HuH-7 (cell line): ENCODE results near the gene HSCB.
"Not testable (repeated sequence)": the region's sequence is repeated elsewhere in the genome, so short reads cannot be mapped to it uniquely, and the experiment has no call there.

Source experiments
- DNase-seq: peaks from one replicate; pipeline ENCODE4 v3.0.0; 2011; ENCODE audit warnings: low spot score

HSCB gene

DNA sequence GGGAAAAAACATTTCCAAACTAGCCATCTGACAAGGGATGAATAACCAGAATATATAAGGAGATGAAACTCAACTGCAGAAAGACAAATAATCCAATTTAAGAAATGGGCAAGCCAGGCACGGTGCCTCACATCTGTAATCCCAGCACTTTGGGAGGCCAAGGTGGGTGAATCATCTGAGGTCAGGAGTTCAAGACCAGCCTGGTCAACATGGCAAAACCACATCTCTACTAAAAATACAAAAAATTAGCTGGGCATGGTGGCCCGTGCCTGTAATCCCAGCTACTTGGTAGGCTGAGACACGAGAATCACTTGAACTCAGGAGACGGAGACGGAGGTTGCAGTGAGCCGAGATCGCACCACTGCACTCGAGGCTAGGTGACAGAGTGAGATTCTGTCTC, 3.0 kb upstream of the HSCB start:
- not testable (repeated sequence) for DNase-seq

DNA sequence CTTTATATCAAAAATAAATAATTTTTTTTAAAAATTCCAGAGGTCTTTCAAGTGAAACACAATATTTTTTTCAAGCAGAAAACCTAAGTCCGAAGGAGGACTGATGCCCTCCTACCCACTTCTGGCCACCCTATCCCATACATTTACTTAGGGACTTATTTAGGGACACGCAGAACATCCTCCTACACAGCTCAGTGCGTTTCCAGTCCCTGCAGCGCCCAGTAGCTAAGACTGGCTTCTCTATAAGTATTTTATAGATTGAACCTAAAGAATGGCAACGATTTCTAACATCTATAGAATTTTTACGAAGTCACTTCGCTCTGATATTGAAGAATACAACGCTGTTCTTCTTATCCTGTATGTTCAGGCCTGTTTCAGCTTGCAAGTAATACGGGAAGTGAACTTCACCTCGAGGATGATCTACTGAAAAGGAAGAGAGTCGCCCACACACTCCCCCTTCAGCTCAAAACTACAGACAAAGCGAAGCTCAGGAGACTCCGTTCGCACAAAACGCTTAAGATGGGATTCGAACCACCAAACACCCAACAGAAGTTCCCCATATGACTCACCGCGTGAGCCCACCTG, 547 bp upstream of the HSCB start:
- no peak for DNase-seq

DNA sequence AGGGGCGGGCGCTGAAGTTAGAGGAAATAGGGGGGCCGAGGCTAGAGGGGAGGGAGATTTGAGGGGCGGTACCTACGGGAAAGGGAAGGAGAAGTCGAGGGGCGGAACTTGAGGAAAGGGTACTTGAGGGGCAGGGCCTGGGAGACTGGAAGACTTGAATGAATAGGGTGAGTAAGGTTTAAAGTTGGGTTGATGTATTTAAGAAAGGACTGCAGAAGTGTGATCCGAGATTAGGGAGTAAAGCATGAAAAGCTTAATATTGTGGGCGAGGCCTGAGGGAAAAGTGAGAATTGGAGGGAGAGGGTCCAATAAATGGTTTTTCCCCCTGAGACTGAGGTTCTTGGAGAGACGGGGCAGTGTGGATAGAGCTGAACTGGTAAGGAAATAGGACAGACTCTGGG, 723 bp downstream of the HSCB start:
- no peak for DNase-seq

DNA sequence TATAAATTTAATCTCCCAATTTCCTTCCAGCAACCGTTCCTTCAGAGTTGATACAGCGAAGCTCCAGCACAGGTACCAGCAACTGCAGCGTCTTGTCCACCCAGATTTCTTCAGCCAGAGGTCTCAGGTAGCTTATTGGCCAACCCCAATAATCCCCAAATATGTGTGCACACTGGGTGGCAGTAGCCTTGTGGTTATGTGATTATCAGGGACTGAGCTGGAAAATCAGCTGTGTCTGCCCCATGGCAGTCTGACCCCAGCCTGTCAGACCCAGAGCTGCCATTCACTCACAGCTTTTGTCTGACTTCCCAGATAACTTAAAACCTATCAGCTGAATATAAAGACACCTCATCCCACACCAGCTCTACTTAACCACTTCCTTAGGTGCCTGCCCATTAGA, 2.0 kb downstream of the HSCB start:
- DNase-seq: no peak

DNA sequence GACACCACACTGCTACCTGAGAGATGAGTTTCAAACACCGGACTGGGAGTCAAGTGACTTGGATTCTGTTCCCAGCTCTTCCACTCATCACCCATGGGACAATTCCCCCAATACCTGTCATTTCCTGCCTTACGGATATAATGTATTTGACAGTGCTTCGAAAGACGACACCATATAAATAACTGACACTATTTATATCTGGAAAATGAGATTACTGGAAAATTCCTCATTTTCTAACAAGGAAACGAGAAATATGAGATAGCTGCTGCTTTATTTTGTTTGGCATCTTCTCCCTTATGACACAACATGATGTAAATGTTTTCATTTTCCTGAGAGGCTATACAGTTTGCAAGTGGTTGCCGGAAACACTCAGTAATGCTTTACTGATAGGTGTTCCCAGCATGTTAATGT, 8.6 kb downstream of the HSCB start:
- DNase-seq: no peak

DNA sequence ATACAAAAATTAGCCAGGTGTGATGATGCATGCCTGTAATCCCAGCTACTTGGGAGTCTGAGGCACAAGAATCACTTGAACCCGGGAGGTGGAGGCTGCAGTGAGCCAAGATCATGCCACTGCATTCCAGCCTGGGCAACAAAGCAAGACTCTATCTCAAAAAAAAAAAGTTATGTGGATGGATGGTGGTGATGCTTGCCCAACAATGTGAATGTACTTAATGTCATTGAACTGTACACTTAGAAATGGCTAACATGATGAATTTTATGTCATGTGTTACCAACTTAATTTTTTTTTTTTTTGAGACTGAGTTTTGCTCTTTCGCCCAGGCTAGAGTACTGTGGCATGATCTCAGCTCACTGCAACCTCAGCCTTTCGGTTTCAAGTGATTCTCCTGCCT, 12.7 kb downstream of the HSCB start:
- DNase-seq: not testable (repeated sequence)

DNA sequence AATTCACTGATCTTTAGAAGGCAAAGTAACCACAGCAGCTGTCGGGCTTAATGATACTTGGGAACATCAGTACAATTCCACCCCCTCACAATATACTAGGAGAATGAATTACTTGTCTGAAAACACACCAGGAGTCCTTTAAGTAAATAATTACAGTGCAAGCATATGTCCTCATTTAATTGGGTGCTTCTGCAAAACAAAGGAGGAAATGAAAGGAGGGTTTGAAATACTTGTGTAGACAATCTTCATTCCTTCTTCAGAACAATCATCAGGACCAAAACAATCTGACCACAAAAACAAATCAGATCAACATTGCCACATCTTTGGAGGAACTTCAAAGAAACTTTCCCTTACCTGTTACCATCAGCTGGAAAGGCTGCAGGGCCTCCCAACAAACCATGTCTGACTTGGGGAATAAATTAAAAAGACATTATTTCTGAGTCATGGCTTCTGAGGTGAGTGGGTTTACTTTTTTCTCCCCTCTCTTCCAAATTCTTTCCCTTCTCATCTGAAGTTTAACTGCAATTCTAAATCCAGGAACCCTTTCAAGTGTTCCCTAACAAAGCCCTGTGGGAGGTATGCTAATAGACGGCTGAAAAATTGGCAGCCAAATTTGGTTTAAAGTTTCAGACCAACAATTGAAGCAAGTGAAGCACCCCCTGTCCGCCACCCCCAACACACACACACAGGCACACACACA, 18.2 kb downstream of the HSCB start:
- DNase-seq: no peak

DNA sequence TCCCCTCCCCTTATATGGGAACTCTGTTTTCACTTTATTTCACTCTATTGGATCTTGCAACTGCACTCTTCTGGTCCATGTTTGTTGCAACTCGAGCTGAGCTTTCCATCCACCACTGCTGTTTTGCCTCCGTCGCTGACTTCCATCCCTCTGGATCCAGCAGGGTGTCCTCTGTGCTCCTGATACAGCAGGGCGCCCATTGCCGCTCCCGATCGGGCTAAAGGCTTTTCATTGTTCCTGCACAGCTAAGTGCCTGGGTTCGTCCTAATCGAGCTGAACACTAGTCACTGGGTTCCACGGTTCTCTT, 19.6 kb downstream of the HSCB start:
- DNase-seq: no peak

DNA sequence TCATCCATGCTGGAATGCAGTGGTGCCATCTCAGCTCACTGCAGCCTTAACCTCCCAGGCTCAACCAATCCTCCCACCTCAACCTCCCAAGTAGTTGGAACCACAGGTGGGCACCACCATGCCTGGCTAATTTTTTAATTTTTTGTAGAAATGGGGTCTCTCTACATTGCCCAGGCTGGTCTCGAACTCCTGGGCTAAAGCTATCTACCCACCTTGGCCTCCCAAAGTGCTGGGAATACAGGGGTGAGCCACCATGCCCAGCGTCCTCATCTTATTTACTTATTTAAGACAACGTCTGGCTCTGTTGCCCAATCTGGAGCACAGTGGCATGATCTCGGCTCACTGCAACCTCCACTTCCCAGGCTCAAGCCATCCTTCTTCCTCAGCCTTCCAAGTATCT, 20.2 kb downstream of the HSCB start:
- DNase-seq: not testable (repeated sequence)

DNA sequence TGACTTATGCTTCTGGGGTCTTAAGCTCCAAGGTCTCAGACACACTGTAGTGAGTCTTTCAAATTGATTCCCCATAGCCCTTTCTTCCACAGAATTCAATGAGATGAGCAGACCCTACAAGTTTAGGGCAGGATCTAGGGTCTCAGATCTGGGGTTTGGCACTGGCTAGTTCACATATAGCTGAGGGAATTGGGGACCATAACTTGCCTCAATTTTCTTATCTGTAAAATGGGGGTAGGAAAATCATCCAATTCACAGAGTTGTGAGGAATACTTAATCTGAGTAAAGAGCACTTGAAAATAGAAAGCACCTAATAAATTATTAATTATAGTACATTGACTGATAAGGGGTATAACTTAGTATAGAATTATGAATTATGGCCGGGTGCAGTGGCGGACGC, 24.8 kb downstream of the HSCB start:
- DNase-seq: no peak

DNA sequence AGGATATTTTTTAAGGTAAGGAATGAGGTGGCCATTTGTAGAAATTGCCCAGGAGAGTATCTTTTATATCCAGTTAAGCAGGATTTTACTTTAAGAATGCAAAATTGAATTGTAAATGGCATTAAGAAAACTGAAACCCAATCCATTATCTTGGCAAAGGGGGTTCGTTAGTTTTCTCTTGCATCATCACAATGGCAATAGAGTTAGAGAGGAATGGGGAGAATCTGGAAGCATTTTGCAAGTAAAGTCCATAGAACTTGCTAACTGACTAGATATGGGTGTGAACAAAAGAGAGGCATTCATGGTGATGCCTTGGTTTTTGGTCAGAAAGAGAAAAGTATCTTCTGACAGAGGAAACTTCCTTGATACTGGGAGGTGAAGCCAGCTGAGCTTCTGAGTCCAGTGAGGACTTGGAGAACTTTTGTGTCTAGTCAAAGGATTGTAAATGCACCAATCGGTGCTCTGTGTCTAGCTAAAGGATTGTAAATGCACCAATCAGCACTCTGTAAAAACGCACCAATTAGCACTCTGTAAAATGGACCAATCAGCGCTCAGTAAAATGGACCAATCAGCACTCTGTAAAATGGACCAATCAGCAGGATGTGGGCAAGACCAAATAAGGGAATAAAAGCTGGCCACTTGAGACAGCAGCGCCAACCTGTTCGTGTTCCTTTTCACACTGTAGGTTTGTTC, 27.0 kb downstream of the HSCB start:
- DNase-seq: no peak

DNA sequence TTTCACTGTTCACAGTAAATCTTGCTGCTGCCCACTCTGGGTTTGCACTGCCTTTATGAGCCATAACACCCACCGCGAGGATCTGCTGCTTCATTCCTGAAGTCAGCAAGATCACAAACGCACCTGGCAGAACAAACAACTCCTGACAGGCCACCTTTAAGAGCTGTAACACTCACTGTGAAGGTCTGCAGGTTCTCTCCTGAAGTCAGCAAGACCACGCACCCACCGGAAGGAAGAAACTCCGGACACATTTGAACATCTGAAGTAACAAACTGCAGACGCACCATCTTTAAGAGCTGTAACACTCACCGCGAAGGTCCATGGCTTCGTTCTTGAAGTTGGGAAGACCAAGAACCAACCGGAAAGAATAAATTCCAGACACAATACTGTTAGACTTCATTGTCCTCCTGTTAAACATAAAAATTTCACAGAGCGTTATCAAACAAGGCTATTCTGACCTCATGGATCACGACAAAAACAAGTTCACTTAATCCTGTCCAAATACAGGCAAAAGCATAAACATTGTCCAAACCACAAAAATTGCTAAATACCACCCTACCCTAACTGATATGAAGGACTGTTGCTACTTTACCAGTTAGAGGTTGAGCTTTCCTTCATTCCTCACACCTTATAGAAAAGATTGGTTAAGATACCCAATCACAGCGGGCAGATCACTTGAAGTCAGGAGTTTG, 27.7 kb downstream of the HSCB start:
- no peak for DNase-seq

DNA sequence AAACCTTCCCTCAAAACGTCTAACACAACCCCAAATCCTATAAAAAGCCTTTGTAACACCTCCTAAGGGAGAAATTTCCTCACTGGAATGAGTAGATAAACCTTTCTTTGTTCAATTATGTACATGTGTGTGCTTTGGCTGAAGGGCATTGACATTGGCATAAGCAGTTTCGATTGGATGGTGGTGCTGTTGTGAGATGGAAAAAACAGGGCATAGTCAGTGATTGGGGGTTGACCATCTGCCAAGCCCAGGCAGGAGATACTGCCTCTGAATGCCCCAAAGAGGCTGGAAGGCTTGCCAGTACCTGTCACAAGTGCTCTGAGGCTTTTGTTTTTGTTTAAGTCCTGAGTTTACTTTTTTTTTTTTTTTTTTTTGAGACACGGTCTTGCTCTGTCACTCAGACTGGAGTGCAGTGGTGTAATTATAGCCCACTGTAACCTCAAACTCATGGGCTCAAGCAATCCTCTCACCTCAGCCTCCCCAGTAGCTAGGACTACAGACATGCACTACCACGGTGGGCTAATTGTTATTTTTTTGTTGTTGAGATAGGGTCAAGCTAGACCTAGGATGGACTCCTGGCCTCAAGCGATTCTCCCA, 29.5 kb downstream of the HSCB start:
- no peak for DNase-seq

DNA sequence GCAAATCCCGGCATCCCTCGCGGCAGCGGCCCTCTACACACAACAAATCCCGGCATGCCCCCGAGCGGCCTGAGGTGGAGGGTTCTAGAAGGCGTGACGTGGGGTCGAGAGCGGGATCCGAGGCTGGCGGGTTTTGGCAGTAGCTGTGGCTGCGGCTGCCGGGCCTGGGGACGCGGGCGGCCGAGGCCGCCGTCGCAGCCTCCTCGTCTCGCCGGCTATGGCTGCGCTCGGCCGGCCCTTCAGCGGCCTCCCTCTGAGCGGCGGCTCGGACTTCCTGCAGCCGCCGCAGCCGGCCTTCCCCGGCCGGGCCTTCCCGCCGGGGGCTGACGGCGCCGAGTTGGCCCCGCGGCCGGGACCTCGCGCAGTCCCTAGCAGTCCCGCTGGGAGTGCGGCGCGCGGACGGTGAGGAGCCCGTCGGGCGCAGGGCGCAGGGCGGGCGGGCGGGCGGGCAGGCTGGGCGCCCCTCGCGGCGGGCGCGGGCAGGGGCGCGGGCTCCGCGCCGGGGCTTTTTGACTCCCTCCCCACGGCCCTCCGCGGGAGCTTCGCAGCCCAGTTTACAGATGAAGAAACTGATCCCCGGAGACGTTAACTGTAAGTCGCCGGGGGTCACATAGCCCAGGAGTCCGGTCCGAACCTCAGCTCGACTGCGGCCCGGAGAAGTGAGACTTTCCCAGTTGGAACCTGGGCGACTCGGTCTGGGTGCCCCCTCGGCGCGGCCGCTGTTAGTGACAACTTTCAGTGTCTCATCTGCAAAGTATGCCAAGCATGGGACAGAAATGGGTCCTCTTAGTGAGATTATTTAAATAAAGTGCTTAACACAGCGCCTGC, 31.0 kb downstream of the HSCB start, which contains the start of gene CCDC117:
CCDC117 (plus strand) TSS at position 63 of the 828 bp plus-strand sequence; CDS start at position 218, 155 bp downstream.
- DNase-seq: peak; percentile 99

DNA sequence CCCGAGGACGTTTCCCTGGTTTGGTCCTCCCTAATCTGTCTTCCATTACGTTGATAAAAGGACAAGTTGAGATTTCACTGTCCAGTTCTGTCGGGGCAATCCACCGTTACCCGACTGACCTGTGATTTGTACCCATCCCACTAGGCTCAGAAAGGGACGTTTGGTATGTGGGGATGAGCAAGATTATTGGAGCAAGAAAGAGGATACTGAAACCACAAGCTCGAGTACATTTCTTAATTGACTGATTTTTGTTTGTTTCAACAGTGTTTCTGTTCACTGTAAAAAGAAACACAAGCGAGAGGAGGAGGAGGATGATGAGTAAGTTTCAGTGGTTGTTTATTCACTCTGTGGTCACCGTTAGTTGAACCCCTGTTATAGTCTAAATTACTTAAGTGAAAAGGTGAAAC, 31.6 kb downstream of the HSCB start:
- peak; percentile 46 for DNase-seq

DNA sequence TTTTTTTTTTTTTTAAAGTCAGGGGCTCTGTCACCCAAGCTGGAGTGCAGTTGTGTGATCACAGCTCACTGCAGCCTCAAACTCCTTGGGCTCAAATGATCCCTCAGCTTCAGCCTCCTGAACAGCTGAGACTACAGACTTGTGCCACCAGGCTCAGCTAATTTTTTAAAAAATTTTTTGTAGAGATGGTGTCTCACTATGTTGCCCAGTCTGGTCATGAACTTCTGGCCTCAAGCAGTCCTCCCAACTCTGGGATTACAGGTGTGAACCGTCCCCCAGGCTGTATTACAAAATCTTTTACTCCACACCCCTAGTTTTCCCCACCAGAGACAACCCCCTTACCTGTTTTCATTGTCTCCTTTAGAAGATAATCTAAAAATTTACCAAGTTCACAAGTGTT, 32.5 kb downstream of the HSCB start:
- no peak for DNase-seq

DNA sequence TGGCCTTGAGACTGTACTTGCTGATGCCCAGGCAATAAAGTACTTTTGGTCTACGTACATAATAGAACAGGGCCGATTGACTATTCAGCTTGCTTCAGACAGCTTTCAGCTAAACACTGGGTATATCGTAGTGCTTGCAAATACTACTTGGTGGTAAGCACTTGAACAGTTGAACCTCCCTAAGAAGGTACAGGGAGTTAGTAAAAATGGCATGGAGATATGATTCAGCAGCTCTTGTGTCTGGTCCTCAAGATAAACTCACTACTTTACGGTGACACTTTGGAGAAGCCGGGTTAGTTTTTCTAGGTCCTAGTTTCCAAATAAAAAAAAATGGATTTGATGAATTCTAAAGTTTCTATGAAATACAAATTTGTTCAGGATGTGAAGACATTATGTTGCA, 38.0 kb downstream of the HSCB start:
- no peak for DNase-seq

DNA sequence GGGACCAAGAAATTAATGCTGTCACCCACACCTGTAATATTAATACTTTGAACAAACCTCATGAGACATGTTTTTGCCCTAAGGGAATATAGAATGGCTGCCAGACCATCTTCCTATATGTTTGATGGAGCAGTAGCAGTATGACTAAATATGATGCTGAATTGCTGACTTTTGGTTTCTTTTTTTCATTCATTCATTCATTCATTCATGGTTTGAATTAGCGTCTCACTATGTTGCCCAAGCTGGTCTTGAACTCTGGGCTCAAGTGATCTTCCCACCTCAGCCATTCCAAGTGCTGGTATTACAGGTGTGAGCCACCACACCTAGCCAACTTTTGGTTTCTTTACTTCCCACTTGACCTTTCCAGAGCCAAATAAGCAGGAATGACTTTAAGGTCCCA, 38.5 kb downstream of the HSCB start:
- DNase-seq: no peak

DNA sequence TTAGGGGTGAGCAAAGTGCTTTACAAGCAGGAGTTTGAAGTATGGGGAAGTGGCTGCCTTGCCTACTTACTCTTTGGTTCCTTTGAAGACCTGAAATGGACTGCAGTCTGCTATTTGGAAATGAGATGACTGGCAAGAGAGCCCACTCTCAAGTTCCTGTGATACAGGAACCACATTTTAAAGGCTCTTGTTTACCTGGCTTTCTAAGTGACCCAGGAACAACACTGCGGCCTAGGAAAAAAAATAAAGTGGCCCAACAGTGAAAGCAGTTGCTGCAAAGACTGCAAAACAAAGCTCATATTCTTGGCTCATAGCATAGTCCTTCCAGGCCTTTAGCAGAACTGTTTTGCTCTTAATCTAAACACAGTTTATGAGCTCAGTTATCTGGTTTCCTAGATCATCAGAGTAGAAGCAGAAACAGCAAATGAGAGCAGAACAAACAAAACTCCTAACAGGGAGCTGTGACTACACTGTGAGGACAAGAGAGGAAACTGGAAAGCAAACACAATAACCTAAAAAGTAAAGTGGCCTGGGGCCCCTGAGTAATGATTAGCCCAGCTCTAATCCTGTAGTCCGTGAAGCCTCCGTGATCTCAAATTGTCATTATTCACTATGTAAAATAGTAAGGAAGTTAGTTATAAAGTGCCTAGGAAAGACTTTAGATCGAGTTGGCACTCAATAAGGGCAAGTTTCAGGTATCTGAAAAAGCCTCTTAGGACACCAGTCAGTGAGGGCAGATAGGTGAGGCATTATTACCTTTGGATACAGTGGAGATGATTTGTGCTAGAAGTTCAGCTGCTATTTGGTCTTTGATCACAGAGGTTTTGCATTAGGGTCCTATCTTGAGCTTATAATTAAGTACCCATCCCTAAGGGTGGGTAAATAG, 42.2 kb downstream of the HSCB start:
- DNase-seq: peak; percentile 92

DNA sequence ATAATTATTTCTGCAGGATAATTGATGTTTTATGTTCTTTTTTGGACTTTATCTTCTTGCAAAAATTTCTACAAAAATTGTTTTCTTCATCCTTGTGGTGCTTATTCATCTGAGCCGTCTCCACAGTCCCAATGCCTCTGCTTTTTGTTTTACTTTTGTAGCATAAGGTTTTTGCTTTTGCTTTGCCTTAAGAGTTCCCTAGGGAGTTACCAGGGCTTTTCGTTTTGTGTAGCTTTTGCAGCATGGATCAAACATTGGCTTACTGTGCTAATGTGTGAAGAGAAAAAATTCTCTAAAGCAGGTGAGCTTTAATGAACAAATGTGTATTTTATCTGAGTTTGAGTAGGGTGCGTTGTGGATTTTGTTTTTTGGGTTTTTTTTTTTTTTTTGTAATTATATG, 46.8 kb downstream of the HSCB start:
- no peak for DNase-seq

DNA sequence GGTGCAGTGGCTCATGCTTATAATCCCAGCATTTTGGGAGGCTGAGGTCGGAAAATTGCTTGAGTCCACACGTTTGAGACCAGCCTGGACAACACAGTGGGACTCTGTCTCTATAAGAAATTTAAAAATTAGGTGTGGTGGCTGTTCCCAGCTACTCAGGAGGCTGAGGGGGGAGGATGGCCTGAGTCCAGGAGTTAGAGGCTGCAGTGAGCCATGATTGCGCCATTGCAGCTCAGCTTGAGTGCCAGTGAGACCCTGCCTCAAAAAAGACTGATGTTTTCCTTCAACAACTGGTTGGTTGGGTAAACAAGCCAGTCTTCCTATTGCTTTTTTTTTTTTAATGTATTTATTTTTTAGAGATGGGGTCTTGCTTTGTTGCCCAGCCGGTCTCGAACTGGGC, 49.3 kb downstream of the HSCB start:
- no peak for DNase-seq
